Measurements from ENCODE around the gene USP5. TPM values are rescaled to one million over a fixed set of nuclear protein-coding genes. Genes with fewer than 3 reads are reported as not detected.

The USP5 gene
- total and polyA plus RNA-seq, 2 of the 8 experiments (the other 6 are each of a cell fraction or from before 2014, with no cell fraction given) = 66.5 to 148 TPM

- Histone ChIP-seq H2BK20ac (ENCODE audit: low read length) (no peak within 1 kb of the TSS), H4K8ac (ENCODE audit: extremely low read depth, insufficient read depth, low read length) (peak within 1 kb of the TSS; percentile 45; the same call in 1 of the 2 replicates), H3K4me2 (ENCODE audit: insufficient read depth in 1 of 2, low read depth in 2 of 2, low read length in 2 of 2) (peak within 1 kb of the TSS; percentile 85 to 89), H2AK5ac (ENCODE audit: low read depth, low read length) (no peak within 1 kb of the TSS), H2BK12ac (ENCODE audit: low read depth, low read length) (0 out of 2 replicates have a peak within 1 kb of the TSS, but pooled peaks have one; percentile 17), H4K91ac (replicated peaks; ENCODE audit: insufficient read length, low read length) (peak within 1 kb of the TSS; percentile 22), H4K20me1 (replicated peaks in 1 of 2; ENCODE audit: control insufficient read depth in 1 of 2, insufficient read depth in 2 of 2, low read length in 2 of 2) (peaks cover 22 to 26% of the 10 kb centered on the region in 2 experiments), H2BK120ac (replicated peaks; ENCODE audit: low read depth, low read length) (peak within 1 kb of the TSS; percentile 83), H3K23me2 (ENCODE audit: low read depth, low read length) (peaks cover 13% of the 10 kb centered on the region), H3K79me1 (ENCODE audit: low read depth, low read length) (0 out of 2 replicates have a peak, but pooled peaks cover 7% of the 10 kb centered on the region), H3K4me3 (ENCODE audit: extremely low read depth in 1 of 4, insufficient read depth in 2 of 4, low read depth in 3 of 4, low read length in 4 of 4) (peak within 1 kb of the TSS; percentile 82 to 95 (median 87)), H3K4ac (replicated peaks; ENCODE audit: insufficient read length, low read depth, low read length) (peak within 1 kb of the TSS; percentile 58), H3K9me3 (ENCODE audit: insufficient read depth in 2 of 2, low read depth in 1 of 2, low read length in 1 of 2) (no peaks in the 10 kb centered on the region), H4K5ac (ENCODE audit: insufficient read length, low read depth, low read length) (peak within 1 kb of the TSS; percentile 80), H3K27ac (ENCODE audit: low read depth, low read length) (peak within 1 kb of the TSS; percentile 61), H3K4me1 (replicated peaks in 1 of 4; ENCODE audit: control insufficient read depth in 3 of 4, insufficient read depth in 4 of 4, low read length in 3 of 4) (peaks cover 2 to 33% (median 14%) of the 10 kb centered on the region in 4 experiments), H3K36me3 (ENCODE audit: control insufficient read depth in 2 of 4, insufficient read depth in 4 of 4, low read length in 3 of 4) (peaks cover 8 to 31% (median 13%) of the 10 kb centered on the region in 4 experiments), H2AFZ (ENCODE audit: low read length) (peak within 1 kb of the TSS; percentile 83; the same call in 1 of the 2 replicates), H3K18ac (ENCODE audit: extremely low read depth, low read length) (peak within 1 kb of the TSS; percentile 98), H3K9ac (replicated peaks in 1 of 4; ENCODE audit: extremely low read depth in 1 of 4, low read depth in 3 of 4, low read length in 3 of 4) (peak within 1 kb of the TSS; percentile 74 to 78 (median 76); a peak in 6 of 7 replicates), H3K27me3 (replicated peaks in 1 of 4; ENCODE audit: control insufficient read depth in 3 of 4, extremely low read depth in 1 of 4, insufficient read depth in 3 of 4, low read length in 3 of 4) (no peaks in the 10 kb centered on the region), H2BK5ac (ENCODE audit: low read depth, low read length) (peak within 1 kb of the TSS; percentile 83), H3K56ac (replicated peaks; ENCODE audit: insufficient read length, low read depth, low read length) (peak within 1 kb of the TSS; percentile 87), H2BK15ac (ENCODE audit: low read length) (0 out of 2 replicates have a peak within 1 kb of the TSS, but pooled peaks have one; percentile 6), H3K23ac (ENCODE audit: insufficient read length) (no peak within 1 kb of the TSS), H3K79me2 (ENCODE audit: control insufficient read depth in 1 of 2, insufficient read depth in 2 of 2, low read length in 2 of 2) (peaks cover 0 to 16% of the 10 kb centered on the region in 2 experiments; a peak in 2 of 4 replicates), H3K14ac (ENCODE audit: insufficient read length) (no peak within 1 kb of the TSS)
- DNase-seq (ENCODE audit: low read depth in 1 of 2, low spot score in 2 of 2) = peak; percentile 99 to 100
- WGBS, 2 experiments (ENCODE audit: extremely low coverage in 1 of 2, insufficient coverage in 1 of 2, insufficient read length in 1 of 2, insufficient replicate concordance in 2 of 2, low coverage in 1 of 2, low lambda C conversion rate in 2 of 2, missing lambda C conversion rate in 1 of 2) = 4% methylated on average over 29 of the region's 66 CpGs; no CpG with 5 or more reads in 1 of the 2 experiments
- POLR2A ChIA-PET (ENCODE audit: partially characterized antibody) = interaction anchor here (0.8 to 18.9 kb wide), 23 partner anchors 10 to 380 kb away, joined by 3 to 588 read pairs (median 5); partner anchors contain the start of genes ATN1, C12orf57, CDCA3 and EMG1
- CTCF ChIA-PET (ENCODE audit: partially characterized antibody) = interaction anchor here (0.6 to 10.4 kb wide), 33 partner anchors 9 to 245 kb away, joined by 3 to 216 read pairs (median 8); partner anchors contain the start of genes C12orf57, CDCA3, ENO2 and MLF2
- no peak for FAIRE-seq
- TF ChIP-seq CTCF (IDR thresholded peaks at IDR 0.05; ENCODE audit: control extremely low read depth in 1 of 3, insufficient read depth in 1 of 3, low read depth in 1 of 3, low read length in 3 of 3) (no peak), RFX5 (IDR thresholded peaks at IDR 0.05; ENCODE audit: borderline replicate concordance, low read depth, low read length) (no peak), TAF7 (optimal IDR thresholded peaks at IDR 0.05; ENCODE audit: borderline replicate concordance, low read depth, low read length) (no peak), GABPA (IDR thresholded peaks at IDR 0.05; ENCODE audit: borderline replicate concordance, insufficient read depth, low read length) (no peak), RAD21 (IDR thresholded peaks at IDR 0.05 in 1 of 2, conservative IDR thresholded peaks at IDR 0.05 in 1 of 2; ENCODE audit: low read depth in 2 of 2, low read length in 2 of 2) (peak in 1 of 2 experiments; percentile 9; a peak in 1 of 4 replicates)
These were observed 21.4 kb downstream of the USP5 start, which contains the start of gene SPSB2 for GRCh38 chr12:6873094-6874014. SPSB2 (minus strand) TSS chr12:6873303; CDS start chr12:6872901, 402 bp downstream.

Data from H1 (cell line).